Right lobe of liver (tissue), 6 donors: ENCODE data around the gene SLC66A3. TPM values are rescaled to one million over a fixed set of nuclear protein-coding genes. Genes with fewer than 3 reads are reported as not detected.
A peak's percentile ranks its signal among the peaks of the same experiment; 100 is the strongest.

Source experiments
- ATAC-seq, 4 donors: fragments of 200-7000 bp; cut with Tn5 transposase; one replicate each; pipeline ENCODE4 v1.9.1; 2020; ENCODE audit warnings: mild to moderate bottlenecking in 4 of 4, moderate library complexity in 4 of 4
- DNase-seq, 3 donors: peaks; one replicate each; pipeline ENCODE4 v3.0.0-alpha.2; 2020
- H3K27ac ChIP-seq, 3 donors: fragments of 200-600 bp; one replicate each; pipeline ENCODE4 v1.8.0; 2022
- H3K27me3 ChIP-seq, 2 donors: fragments of 200-600 bp; one replicate each; pipeline ENCODE4 v1.8.0; 2022
- H3K36me3 ChIP-seq, 4 donors: fragments of 200-600 bp; sonication (generic) in 1 of 4; one replicate each; pipeline versions ENCODE4 v1.5.1 to v1.8.0; 2017 to 2022; ENCODE audit warnings: control low read depth in 1 of 4
- H3K4me1 ChIP-seq, 4 donors: fragments of 200-600 bp; sonication (generic) in 1 of 4; one replicate each; pipeline versions ENCODE4 v1.5.1 to v1.8.0; 2017 to 2022; ENCODE audit warnings: control low read depth in 1 of 4
- H3K4me3 ChIP-seq, 3 donors: fragments of 200-600 bp; one replicate each; pipeline ENCODE4 v1.8.0; 2022
- H3K9me3 ChIP-seq, 4 donors: fragments of 200-600 bp; sonication (generic) in 1 of 4; one replicate each; pipeline versions ENCODE4 v1.5.1 to v1.8.0; 2017 to 2022; ENCODE audit warnings: control low read depth in 1 of 4
- POLR2A ChIP-seq: fragments of 450-650 bp; IDR thresholded peaks from one replicate; pipeline ENCODE4 v1.6.1; 2017; ENCODE audit warnings: antibody characterized with exemption, mild to moderate bottlenecking
- WGBS: methylation state at CpG from one replicate; pipeline ENCODE4 v1.1.6; 2018; ENCODE audit warnings: low coverage, low lambda C conversion rate; ENCODE audit not compliant: insufficient coverage; ENCODE audit errors: missing lambda C conversion rate; 5-methylcytosine and 5-hydroxymethylcytosine counted together
- intact Hi-C, 2 donors: fragments of 100-400 bp; cut with DNase I; formaldehyde crosslinking; loops; one replicate each; pipeline versions ENCODE4 v1.11.2 to v1.14.1; 2022
- total RNA-seq, 6 experiments: library from RNA; depleted of rRNA in 2 of 6; stranded (reverse); fragments of >200 nt in 2 of 6; fragmentation: NEBNext Ultra II Directional in 3 of 6; extraction: Animal tissue kit (Norgen Biotek cat#: 25700) in 3 of 6; gene quantifications; one replicate each; pipeline versions ENCODE4 v1.1.0 to v1.2.4, GENCODE V29; 2016 to 2023
- TF ChIP-seq, protein P1 (sequence below), 4 donors: fragments of 200-600 bp in 3 of 4; fragments of 450-650 bp in 1 of 4; IDR thresholded peaks; one replicate each; pipeline versions ENCODE4 v1.5.1 to v1.8.0; 2016 to 2022; ENCODE audit warnings: antibody characterized with exemption in 4 of 4, mild to moderate bottlenecking in 2 of 4
- donor health status: DM: no; HTN: yes; CAD: no.
- donor health status: DM: no; HTN: no; CAD: no.
- donor health status: DM: no; HTN: no; CAD: no.
- donor health status: DM: no; HTN: yes; CAD: no.
- donor health status: DM: no; HTN: yes; CAD: no.

Gene SLC66A3
- total RNA-seq, 6 experiments from 2014 or later: 4.9 to 16.1 (median 8.8) TPM

DNA sequence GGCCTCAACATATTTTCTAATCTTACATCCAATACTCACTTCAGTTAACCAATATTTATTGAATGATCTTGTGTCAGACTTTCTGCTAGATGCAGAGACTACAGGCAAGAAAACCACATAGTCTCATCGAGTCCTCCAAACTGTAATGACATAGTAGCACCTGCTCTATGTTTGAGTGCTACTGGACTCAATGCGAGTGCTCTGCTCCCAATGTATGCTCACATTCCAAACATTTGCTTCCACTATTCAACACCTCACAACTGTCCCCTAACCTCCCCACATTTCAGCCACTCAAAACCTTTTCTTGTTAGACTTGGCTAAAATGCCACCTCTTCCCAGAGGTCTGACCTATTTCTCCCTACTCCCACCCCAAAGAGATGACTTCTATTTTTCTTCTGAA is 65.2 kb downstream of the SLC66A3 start:
- Histone ChIP-seq H3K27ac (no peak overlapping the region), H3K36me3 (peaks cover 0 to 25% (median 0%) of the 10 kb centered on the region in 4 donors), H3K27me3 (no peaks in the 10 kb centered on the region), H3K9me3 (no peaks in the 10 kb centered on the region), H3K4me1 (no peaks in the 10 kb centered on the region), H3K4me3 (no peak overlapping the region)
- ATAC-seq: no peak
- no peak for TF ChIP-seq POLR2A
- TF ChIP-seq, protein P1, sequence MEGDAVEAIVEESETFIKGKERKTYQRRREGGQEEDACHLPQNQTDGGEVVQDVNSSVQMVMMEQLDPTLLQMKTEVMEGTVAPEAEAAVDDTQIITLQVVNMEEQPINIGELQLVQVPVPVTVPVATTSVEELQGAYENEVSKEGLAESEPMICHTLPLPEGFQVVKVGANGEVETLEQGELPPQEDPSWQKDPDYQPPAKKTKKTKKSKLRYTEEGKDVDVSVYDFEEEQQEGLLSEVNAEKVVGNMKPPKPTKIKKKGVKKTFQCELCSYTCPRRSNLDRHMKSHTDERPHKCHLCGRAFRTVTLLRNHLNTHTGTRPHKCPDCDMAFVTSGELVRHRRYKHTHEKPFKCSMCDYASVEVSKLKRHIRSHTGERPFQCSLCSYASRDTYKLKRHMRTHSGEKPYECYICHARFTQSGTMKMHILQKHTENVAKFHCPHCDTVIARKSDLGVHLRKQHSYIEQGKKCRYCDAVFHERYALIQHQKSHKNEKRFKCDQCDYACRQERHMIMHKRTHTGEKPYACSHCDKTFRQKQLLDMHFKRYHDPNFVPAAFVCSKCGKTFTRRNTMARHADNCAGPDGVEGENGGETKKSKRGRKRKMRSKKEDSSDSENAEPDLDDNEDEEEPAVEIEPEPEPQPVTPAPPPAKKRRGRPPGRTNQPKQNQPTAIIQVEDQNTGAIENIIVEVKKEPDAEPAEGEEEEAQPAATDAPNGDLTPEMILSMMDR (IDR thresholded peaks at IDR 0.05): no peak
- WGBS: 88% methylated on average over 2 of the region's 2 CpGs
- intact Hi-C loops: no loop called here
- DNase-seq: no peak

GRCh38 chr2:11222845-11223244 is 67.6 kb downstream of the SLC66A3 start:
- no peak for TF ChIP-seq POLR2A
- TF ChIP-seq, protein P1 (IDR thresholded peaks at IDR 0.05): no peak
- H3K9me3 ChIP-seq: no peaks in the 10 kb centered on the region
- H3K36me3 ChIP-seq: peaks cover 0 to 17% (median 0%) of the 10 kb centered on the region in 4 donors
- intact Hi-C loops: no loop called here
- ATAC-seq: no peak
- no peak overlapping the region for H3K4me3 ChIP-seq
- 91% methylated on average over 5 of the region's 5 CpGs for WGBS
- no peak overlapping the region for H3K27ac ChIP-seq
- H3K27me3 ChIP-seq: no peaks in the 10 kb centered on the region
- DNase-seq: no peak
- H3K4me1 ChIP-seq: no peaks in the 10 kb centered on the region

GRCh38 chr2:11224887-11225286 is 69.6 kb downstream of the SLC66A3 start:
- Histone ChIP-seq H3K4me3 (no peak overlapping the region), H3K27ac (no peak overlapping the region), H3K9me3 (no peaks in the 10 kb centered on the region), H3K4me1 (no peaks in the 10 kb centered on the region), H3K27me3 (no peaks in the 10 kb centered on the region), H3K36me3 (peaks cover 0 to 17% (median 0%) of the 10 kb centered on the region in 4 donors)
- intact Hi-C loops: no loop called here
- no peak for TF ChIP-seq POLR2A
- TF ChIP-seq, protein P1 (IDR thresholded peaks at IDR 0.05): no peak
- peak in 1 of 4 donors; percentile 14 for ATAC-seq
- no peak for DNase-seq

DNA sequence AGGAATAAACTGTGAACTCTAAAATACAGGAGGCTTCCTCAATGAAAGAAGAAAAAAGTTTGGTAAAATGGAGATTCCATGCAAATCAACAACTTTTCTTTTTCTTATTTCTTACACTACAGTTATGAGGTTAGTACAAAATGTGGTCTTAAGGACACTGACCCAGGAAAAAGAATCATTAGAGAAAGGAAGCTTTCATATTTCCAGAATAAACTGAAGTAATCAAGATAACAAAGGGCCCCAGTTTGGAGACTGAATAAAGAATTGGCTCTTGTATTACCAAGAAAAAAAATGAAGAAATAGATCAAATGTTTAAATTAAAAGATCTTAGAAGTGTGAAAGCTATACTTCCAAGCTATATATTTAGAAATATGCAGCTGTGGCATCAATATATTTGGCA is 72.3 kb downstream of the SLC66A3 start:
- no peaks in the 10 kb centered on the region for H3K4me1 ChIP-seq
- no peak for ATAC-seq
- H3K36me3 ChIP-seq: peaks cover 0 to 6% (median 0%) of the 10 kb centered on the region in 4 donors
- H3K27me3 ChIP-seq: no peaks in the 10 kb centered on the region
- DNase-seq: no peak
- H3K4me3 ChIP-seq: no peak overlapping the region
- TF ChIP-seq POLR2A: no peak
- TF ChIP-seq, protein P1 (IDR thresholded peaks at IDR 0.05): no peak
- intact Hi-C loops: no loop called here
- no peaks in the 10 kb centered on the region for H3K9me3 ChIP-seq
- no peak overlapping the region for H3K27ac ChIP-seq

Other genes starting within 250 kb of the SLC66A3 start
- not detected for gene KCNF1, start 243.5 kb upstream of the SLC66A3 start, total RNA-seq
- 10 to 100 TPM; 11.6 to 23.9 (median 19.8) TPM for gene ROCK2, start 189.2 kb downstream of the SLC66A3 start, total RNA-seq